Natural killer cell (primary cell): Measurements from ENCODE around the gene BAG5. TPM values are rescaled to one million over a fixed set of nuclear protein-coding genes. Genes with fewer than 3 reads are reported as not detected.

Experiments
- ATAC-seq, 3 donors: fragments of 150-1000 bp in 2 of 3; fragments of 200-7000 bp in 1 of 3; cut with Tn5 transposase; 1 replicate in 1 of 3; 2 replicates in 2 of 3; pipeline ENCODE4 v1.10.0; 2021; ENCODE audit warnings: mild to moderate bottlenecking in 2 of 3, moderate library complexity in 2 of 3
- DNase-seq, 2 donors: peaks; one replicate each; pipeline versions ENCODE4 v3.0.0 to v3.0.0-alpha.2; 2013 to 2021; ENCODE audit warnings: mixed read lengths in 1 of 2
- H3K27ac ChIP-seq: one replicate; pipeline ENCODE4 v1.5.1; 2013; ENCODE audit warnings: mild to moderate bottlenecking, low read length
- H3K27me3 ChIP-seq: one replicate; pipeline ENCODE4 v1.6.1; 2013; ENCODE audit warnings: low read length; ENCODE audit not compliant: control insufficient read depth, insufficient read depth
- H3K36me3 ChIP-seq: one replicate; pipeline ENCODE4 v1.6.1; 2013; ENCODE audit warnings: low read length; ENCODE audit not compliant: control insufficient read depth, insufficient read depth
- H3K4me1 ChIP-seq: one replicate; pipeline ENCODE4 v1.6.1; 2013; ENCODE audit warnings: low read length; ENCODE audit not compliant: control insufficient read depth, insufficient read depth
- H3K4me3 ChIP-seq: one replicate; pipeline ENCODE4 v1.5.1; 2013; ENCODE audit warnings: low read length
- H3K9me3 ChIP-seq: one replicate; pipeline ENCODE4 v1.6.1; 2013; ENCODE audit warnings: low read length; ENCODE audit not compliant: control insufficient read depth, insufficient read depth
- H3K27ac Mint-ChIP-seq, 2 donors: one replicate each; pipeline ENCODE4 v1.8.0; 2022; ENCODE audit warnings: mild to moderate bottlenecking in 2 of 2, mixed read lengths in 2 of 2, moderate library complexity in 1 of 2
- H3K27me3 Mint-ChIP-seq, 2 donors: one replicate each; pipeline ENCODE4 v1.8.0; 2022; ENCODE audit warnings: low read depth in 2 of 2, mixed read lengths in 2 of 2
- H3K36me3 Mint-ChIP-seq: one replicate; pipeline ENCODE4 v1.8.0; 2022; ENCODE audit warnings: mixed read lengths
- H3K4me1 Mint-ChIP-seq, 2 donors: one replicate each; pipeline ENCODE4 v1.8.0; 2022; ENCODE audit warnings: mixed read lengths in 2 of 2
- H3K4me3 Mint-ChIP-seq: one replicate; pipeline ENCODE4 v1.8.0; 2022; ENCODE audit warnings: mild to moderate bottlenecking, moderate library complexity, mixed read lengths
- H3K9me3 Mint-ChIP-seq, 2 donors: one replicate each; pipeline ENCODE4 v1.8.0; 2022; ENCODE audit warnings: mixed read lengths in 2 of 2
- CTCF ChIP-seq: fragments of 200-600 bp; IDR thresholded peaks from one replicate; pipeline ENCODE4 v1.8.0; 2022; ENCODE audit warnings: antibody characterized with exemption
- WGBS: methylation state at CpG from one replicate; pipeline ENCODE4 v1.1.7; 2013; ENCODE audit warnings: missing lambda C conversion rate; ENCODE audit not compliant: insufficient coverage; 5-methylcytosine and 5-hydroxymethylcytosine counted together
- intact Hi-C: fragments of 100-400 bp; cut with micrococcal nuclease; formaldehyde crosslinking; loops from one replicate; pipeline ENCODE4 v1.14.2; 2022
- total RNA-seq, 4 donors: library from RNA; stranded (reverse); fragments of 120-200 nt in 1 of 4; gene quantifications; one replicate each; pipeline versions ENCODE4 v1.2.3 to v1.2.4, GENCODE V29; 2013 to 2022

The BAG5 gene
- total RNA-seq, 3 donors from 2014 or later (not counting 1 experiment from before 2014, with no cell fraction given): 36.1 to 48.0 (median 47.0) TPM

- Mint-ChIP-seq H3K9me3 (no peaks in the 10 kb centered on the region), H3K27me3 (no peaks in the 10 kb centered on the region), H3K4me1 (peaks cover 40 to 48% of the 10 kb centered on the region in 2 donors), H3K36me3 (no peaks in the 10 kb centered on the region), H3K4me3 (peak overlapping the region; percentile 98), H3K27ac (peak overlapping the region; percentile 80 to 89)
- H3K27me3 ChIP-seq: no peaks in the 10 kb centered on the region
- no peaks in the 10 kb centered on the region for H3K9me3 ChIP-seq
- H3K36me3 ChIP-seq: peaks cover 19% of the 10 kb centered on the region
- peaks cover 25% of the 10 kb centered on the region for H3K4me1 ChIP-seq
- intact Hi-C loops: no loop called here
- TF ChIP-seq CTCF: no peak
- H3K27ac ChIP-seq: peak overlapping the region; percentile 77
- H3K4me3 ChIP-seq: peak overlapping the region; percentile 89
- WGBS: 1% methylated on average over 22 of the region's 22 CpGs
- no peak for ATAC-seq
- DNase-seq: no peak
Observed at GRCh38 chr14:103563226-103563620, 766 bp upstream of the BAG5 start.

GRCh38 chr14:103562179-103562428 lies 353 bp downstream of the BAG5 start:
- Histone ChIP-seq H3K27ac (peak overlapping the region; percentile 77), H3K36me3 (peaks cover 21% of the 10 kb centered on the region), H3K9me3 (no peaks in the 10 kb centered on the region), H3K4me1 (peaks cover 25% of the 10 kb centered on the region), H3K4me3 (peak overlapping the region; percentile 72), H3K27me3 (no peaks in the 10 kb centered on the region)
- Mint-ChIP-seq H3K27me3 (no peaks in the 10 kb centered on the region), H3K4me3 (peak overlapping the region; percentile 93), H3K9me3 (no peaks in the 10 kb centered on the region), H3K4me1 (peaks cover 38 to 49% of the 10 kb centered on the region in 2 donors), H3K27ac (peak overlapping the region; percentile 80 to 89), H3K36me3 (no peaks in the 10 kb centered on the region)
- ATAC-seq: no peak
- WGBS: 0% methylated on average over 25 of the region's 25 CpGs
- TF ChIP-seq CTCF: no peak
- intact Hi-C loops: loop anchor here (1.0 kb wide), 1 partner anchor 153 kb away; the partner anchor contains the start of genes XRCC3 and ZFYVE21
- DNase-seq: no peak

GRCh38 chr14:103561381-103562178 lies 877 bp downstream of the BAG5 start:
- 9% methylated on average over 36 of the region's 36 CpGs for WGBS
- TF ChIP-seq CTCF: no peak
- Histone ChIP-seq H3K4me1 (peaks cover 25% of the 10 kb centered on the region), H3K4me3 (peak overlapping the region; percentile 72), H3K36me3 (peaks cover 22% of the 10 kb centered on the region), H3K9me3 (no peaks in the 10 kb centered on the region), H3K27me3 (no peaks in the 10 kb centered on the region), H3K27ac (peak overlapping the region; percentile 77)
- Mint-ChIP-seq H3K4me3 (peak overlapping the region; percentile 93), H3K36me3 (no peaks in the 10 kb centered on the region), H3K27me3 (no peaks in the 10 kb centered on the region), H3K9me3 (no peaks in the 10 kb centered on the region), H3K4me1 (peaks cover 41 to 55% of the 10 kb centered on the region in 2 donors), H3K27ac (peak overlapping the region; percentile 80 to 89)
- DNase-seq (peak in 1 of 2 donors; percentile 55), ATAC-seq (peak; percentile 14 to 30 (median 30))
- intact Hi-C loops: loop anchor here (1.0 kb wide), 1 partner anchor 154 kb away; the partner anchor contains the start of genes XRCC3 and ZFYVE21
